HepG2 (cell line): ENCODE results near the gene C10orf71. TPM values are rescaled to one million over a fixed set of nuclear protein-coding genes. Genes with fewer than 3 reads are reported as not detected.

Experiments used
- ATAC-seq: fragments of 200-7000 bp; cut with Tn5 transposase; 3 replicates; pipeline ENCODE4 v1.9.1; 2020; ENCODE audit warnings: mild to moderate bottlenecking, moderate library complexity
- BruUV-seq: library from RNA; stranded (reverse); fragments of 400-500 nt; replicated peaks from 2 replicates; lab custom pipeline; 2021; lab: Mats Ljungman, UMichigan
- CTCF ChIA-PET: fragments of 300-600 bp; formaldehyde crosslinking; extraction: SDS; loops from one replicate; lab custom pipeline; 2021; ENCODE audit warnings: low total read pairs, inconsistent platforms, low intra/inter-chr PET ratio; lab: Yijun Ruan, JAX
- POLR2A ChIA-PET: fragments of 350-600 bp; sonication (Branson Sonifier 250); formaldehyde crosslinking; loops from one replicate; lab custom pipeline; 2020; ENCODE audit warnings: antibody characterized with exemption, inconsistent platforms; lab: Yijun Ruan, JAX
- DNase-seq: peaks from one replicate; pipeline ENCODE4 v3.0.0-alpha.2; 2015; ENCODE audit warnings: low spot score
- FAIRE-seq: peaks from 3 replicates; lab custom pipeline; 2011; peaks lifted over from hg19 to GRCh38; lab: Jason Lieb, UNC
- H2AFZ ChIP-seq: one replicate; pipeline ENCODE4 v1.6.1; 2011; ENCODE audit warnings: low read length, inconsistent platforms
- H3K27ac ChIP-seq: fragments of 300-600 bp; 3 replicates; pipeline ENCODE4 v1.8.0; 2011; ENCODE audit warnings: mixed run types, mild to moderate bottlenecking, mixed read lengths, low read length, inconsistent platforms; ENCODE audit not compliant: insufficient read depth; ENCODE audit errors: extremely low read length
- H3K27me3 ChIP-seq, 2 experiments: fragments of 200-600 bp in 1 of 2; 2 replicates in 1 of 2; 3 replicates in 1 of 2; pipeline versions ENCODE4 v1.6.0 to v1.8.0; 2011; ENCODE audit warnings: low read length in 2 of 2, mild to moderate bottlenecking in 2 of 2, moderate library complexity in 2 of 2, inconsistent platforms in 1 of 2; ENCODE audit not compliant: insufficient read depth in 2 of 2, control insufficient read depth in 1 of 2
- H3K36me3 ChIP-seq, 2 experiments: fragments of 200-600 bp in 1 of 2; replicated peaks in 1 of 2; 2 replicates in 1 of 2; 3 replicates in 1 of 2; pipeline versions ENCODE4 v1.5.1 to v1.8.0; 2011; ENCODE audit warnings: low read length in 2 of 2, inconsistent platforms in 1 of 2; ENCODE audit not compliant: insufficient read depth in 2 of 2, control insufficient read depth in 1 of 2
- H3K4me1 ChIP-seq: 2 replicates; pipeline ENCODE4 v1.5.1; 2012; ENCODE audit warnings: low read length, inconsistent platforms; ENCODE audit not compliant: insufficient read depth
- H3K4me2 ChIP-seq: 2 replicates; pipeline ENCODE4 v1.6.0; 2011; ENCODE audit warnings: low read depth, low read length, inconsistent platforms
- H3K4me3 ChIP-seq, 3 experiments: fragments of 200-600 bp in 1 of 3; sonication (generic), shearing (Covaris generic) in 1 of 3; replicated peaks in 1 of 3; 2 replicates each; pipeline ENCODE4 v1.5.1; 2011 to 2016; ENCODE audit warnings: low read length in 3 of 3, inconsistent platforms in 2 of 3, low read depth in 2 of 3, mild to moderate bottlenecking in 2 of 3, control low read depth in 1 of 3, mixed read lengths in 1 of 3; ENCODE audit not compliant: insufficient read depth in 1 of 3
- H3K79me2 ChIP-seq: one replicate; pipeline ENCODE4 v1.6.1; 2011; ENCODE audit warnings: low read length, inconsistent platforms; ENCODE audit not compliant: insufficient read depth
- H3K9ac ChIP-seq: 2 replicates; pipeline ENCODE4 v1.6.0; 2011; ENCODE audit warnings: mild to moderate bottlenecking, low read depth, low read length, inconsistent platforms; ENCODE audit not compliant: insufficient read depth
- H3K9me3 ChIP-seq: 2 replicates; pipeline ENCODE4 v1.5.1; 2012; ENCODE audit warnings: mild to moderate bottlenecking, low read length
- H4K20me1 ChIP-seq: 2 replicates; pipeline ENCODE4 v1.6.0; 2011; ENCODE audit warnings: inconsistent platforms, mild to moderate bottlenecking, low read length, moderate library complexity; ENCODE audit not compliant: insufficient read depth
- CEBPZ ChIP-seq: IDR thresholded peaks from 2 replicates; pipeline ENCODE4 v1.6.1; 2012; ENCODE audit warnings: low read length, improper control_type of control experiment
- DDIT3 ChIP-seq: sonication (generic); formaldehyde crosslinking; IDR thresholded peaks from 2 replicates; pipeline ENCODE4 v1.4.0; 2020; ENCODE audit warnings: mild to moderate bottlenecking, missing genetic modification reagents
- DNMT1 ChIP-seq: sonication (generic); formaldehyde crosslinking; IDR thresholded peaks from 2 replicates; pipeline ENCODE4 v1.5.1; 2020; ENCODE audit warnings: mild to moderate bottlenecking, missing genetic modification reagents
- ESRRA ChIP-seq: sonication (generic); formaldehyde crosslinking; IDR thresholded peaks from 2 replicates; pipeline ENCODE4 v1.5.1; 2020; ENCODE audit warnings: mild to moderate bottlenecking, low read depth, missing genetic modification reagents
- GZF1 ChIP-seq: sonication (generic); formaldehyde crosslinking; IDR thresholded peaks from 2 replicates; pipeline ENCODE4 v1.5.1; 2020; ENCODE audit warnings: mild to moderate bottlenecking, missing genetic modification reagents
- HIVEP1 ChIP-seq: sonication (generic); formaldehyde crosslinking; IDR thresholded peaks from 2 replicates; pipeline ENCODE4 v1.4.0; 2020; ENCODE audit warnings: mild to moderate bottlenecking, missing genetic modification reagents
- KDM4B ChIP-seq: sonication (generic); formaldehyde crosslinking; IDR thresholded peaks from 2 replicates; pipeline ENCODE4 v1.4.0; 2020; ENCODE audit warnings: missing genetic modification reagents
- KLF15 ChIP-seq: sonication (generic); formaldehyde crosslinking; IDR thresholded peaks from 2 replicates; pipeline ENCODE4 v1.8.1; 2023; ENCODE audit warnings: borderline replicate concordance, mild to moderate bottlenecking, inconsistent platforms, missing genetic modification reagents, mixed read lengths
- PTBP1 ChIP-seq: fragments of 200-400 bp; formaldehyde crosslinking; IDR thresholded peaks from 2 replicates; pipeline ENCODE4 v1.6.1; 2018; ENCODE audit warnings: low read length, low read depth; ENCODE audit not compliant: poor library complexity, severe bottlenecking
- RORA ChIP-seq: sonication (generic); formaldehyde crosslinking; IDR thresholded peaks from 2 replicates; pipeline ENCODE4 v1.5.0; 2020; ENCODE audit warnings: mild to moderate bottlenecking, missing genetic modification reagents, moderate library complexity
- SAFB2 ChIP-seq: sonication (generic); formaldehyde crosslinking; IDR thresholded peaks from 2 replicates; pipeline ENCODE4 v1.5.1; 2020; ENCODE audit warnings: missing genetic modification reagents, low read depth, mild to moderate bottlenecking, borderline replicate concordance
- ZBTB43 ChIP-seq: sonication (generic); formaldehyde crosslinking; conservative IDR thresholded peaks from 2 replicates; pipeline ENCODE4 v1.4.0; 2020; ENCODE audit warnings: missing genetic modification reagents
- ZNF24 ChIP-seq: fragments of 450-650 bp; IDR thresholded peaks from 2 replicates; pipeline ENCODE4 v1.6.1; 2017; ENCODE audit warnings: antibody characterized with exemption, mild to moderate bottlenecking
- ZNF543 ChIP-seq: sonication (generic); formaldehyde crosslinking; IDR thresholded peaks from 2 replicates; pipeline ENCODE4 v1.4.0; 2020; ENCODE audit warnings: mild to moderate bottlenecking, missing genetic modification reagents
- ZNF724P ChIP-seq: sonication (generic); formaldehyde crosslinking; IDR thresholded peaks from 2 replicates; pipeline ENCODE4 v1.8.0; 2022; ENCODE audit warnings: missing genetic modification reagents, borderline replicate concordance
- ZNF891 ChIP-seq: sonication (generic); formaldehyde crosslinking; IDR thresholded peaks from 2 replicates; pipeline ENCODE4 v1.5.0; 2020; ENCODE audit warnings: mild to moderate bottlenecking, missing genetic modification reagents
- ZZZ3 ChIP-seq: sonication (generic); formaldehyde crosslinking; IDR thresholded peaks from 2 replicates; pipeline ENCODE4 v1.4.0; 2020; ENCODE audit warnings: missing genetic modification reagents, mild to moderate bottlenecking, borderline replicate concordance
- WGBS: methylation state at CpG from one replicate; pipeline ENCODE4 v1.1.6; 2017; ENCODE audit warnings: low lambda C conversion rate; 5-methylcytosine and 5-hydroxymethylcytosine counted together
- in situ Hi-C: cut with HindIII; loops from 2 replicates; pipeline ENCODE4 v1.10.0; 2017; ENCODE audit warnings: low pct_unique_long_range_greater_than_20kb; ENCODE audit not compliant: extremely low pct_ligation_motif_present
- intact Hi-C: fragments of 100-400 bp; cut with micrococcal nuclease; formaldehyde crosslinking; loops from one replicate; pipeline ENCODE4 v1.10.0; 2022; ENCODE audit not compliant: unreplicated experiment
- polyA plus RNA-seq, 8 experiments: library from polyadenylated mRNA; depleted of rRNA in 3 of 8; stranded (reverse) in 7 of 8; unstranded in 1 of 8; fragments of >200 nt; fragmentation: Illumina TruSeq in 4 of 8; extraction: Trizol in 4 of 8; gene quantifications; 2 replicates each; pipeline versions ENCODE4 v1.2.1 to v1.2.3, GENCODE V29; 2011 to 2016; ENCODE audit warnings: low read depth in 4 of 8, missing spikeins in 1 of 8, mixed read lengths in 1 of 8; ENCODE audit not compliant: insufficient read depth in 1 of 8
- total RNA-seq, 5 experiments: library from RNA; depleted of rRNA; stranded (reverse); fragments of >200 nt; fragmentation: Illumina TruSeq; extraction: Trizol; gene quantifications; 2 replicates each; pipeline ENCODE4 v1.2.3, GENCODE V29; 2016; ENCODE audit warnings: low read depth in 1 of 5

Gene C10orf71
- total and polyA plus RNA-seq, 2 of the 13 experiments (the other 11 are each of a cell fraction or from before 2014, with no cell fraction given) = not detected

GRCh38 chr10:49368256-49368655, 69.3 kb downstream of the C10orf71 start (continued):
- TF ChIP-seq ESRRA (CRISPR knock-in tag) = no peak
- no peak for TF ChIP-seq ZNF891 (CRISPR knock-in tag)

- ChIA-PET CTCF (no interaction called here), POLR2A (no interaction called here)
- ATAC-seq = no peak
- Histone ChIP-seq H3K27ac (no peak overlapping the region), H3K27me3 (0 out of 5 replicates have a peak, but pooled peaks cover 0 to 3% of the 10 kb centered on the region in 2 experiments), H2AFZ (no peak overlapping the region), H4K20me1 (no peaks in the 10 kb centered on the region), H3K4me3 (no peak overlapping the region), H3K9ac (no peak overlapping the region), H3K4me1 (no peaks in the 10 kb centered on the region), H3K79me2 (no peaks in the 10 kb centered on the region), H3K9me3 (no peaks in the 10 kb centered on the region), H3K4me2 (no peak overlapping the region), H3K36me3 (no peaks in the 10 kb centered on the region)
- DNase-seq = no peak
- no peak for TF ChIP-seq CEBPZ
- no peak for TF ChIP-seq ZBTB43
- no peak for TF ChIP-seq GZF1 (CRISPR knock-in tag)
- no peak for TF ChIP-seq ZNF543 (CRISPR knock-in tag)
- TF ChIP-seq KLF15 (CRISPR knock-in tag) = no peak
- TF ChIP-seq ZZZ3 (CRISPR knock-in tag) = no peak
- no peak for TF ChIP-seq PTBP1
- no peak for TF ChIP-seq ZNF24
- TF ChIP-seq KDM4B (CRISPR knock-in tag) = no peak
- TF ChIP-seq HIVEP1 (CRISPR knock-in tag) = no peak
- no peak for TF ChIP-seq ZNF724P (CRISPR knock-in tag)
- TF ChIP-seq DDIT3 (CRISPR knock-in tag) = no peak
- no peak for TF ChIP-seq DNMT1 (CRISPR knock-in tag)
- no peak for TF ChIP-seq RORA
- no peak for TF ChIP-seq SAFB2 (CRISPR knock-in tag)
- no TSS peak for BruUV-seq
- intact Hi-C loops = loop anchor here (5.0 kb wide), 1 partner anchor 657 kb away; no protein-coding TSS in a partner anchor
- no peak for FAIRE-seq
- WGBS = 19% methylated on average over 13 of the region's 14 CpGs
- in situ Hi-C loops = loop anchor here (10.0 kb wide), 1 partner anchor 395 kb away; no protein-coding TSS in a partner anchor
These were observed 70.5 kb downstream of the C10orf71 start for GRCh38 chr10:49369216-49370162.
